Mesenchymal stem cell (in vitro differentiated cells and primary cell): Measurements from ENCODE around the gene GTPBP8.

Experiments used
- DNase-seq: peaks from one replicate; pipeline ENCODE4 v3.0.0-alpha.2; 2013
- H2AFZ ChIP-seq: one replicate; pipeline ENCODE4 v1.6.1; 2013; ENCODE audit warnings: low read depth, mild to moderate bottlenecking, control low read depth, inconsistent platforms, low read length, moderate library complexity
- H2AK5ac ChIP-seq: 2 replicates; pipeline ENCODE4 v1.6.1; 2013; ENCODE audit warnings: low read length, moderate library complexity, mild to moderate bottlenecking, inconsistent platforms; ENCODE audit not compliant: severe bottlenecking
- H2BK120ac ChIP-seq: one replicate; pipeline ENCODE4 v1.6.1; 2013; ENCODE audit warnings: low read depth, mild to moderate bottlenecking, inconsistent platforms, low read length, moderate library complexity
- H2BK12ac ChIP-seq, 2 experiments: one replicate each; pipeline ENCODE4 v1.6.1; 2013; ENCODE audit warnings: inconsistent platforms in 2 of 2, low read length in 2 of 2, mild to moderate bottlenecking in 2 of 2, moderate library complexity in 2 of 2, control low read depth in 1 of 2
- H2BK15ac ChIP-seq: one replicate; pipeline ENCODE4 v1.6.1; 2013; ENCODE audit warnings: mild to moderate bottlenecking, low read depth, inconsistent platforms; ENCODE audit not compliant: poor library complexity, severe bottlenecking
- H2BK5ac ChIP-seq: 2 replicates; pipeline ENCODE4 v1.6.1; 2013; ENCODE audit warnings: low read depth, mild to moderate bottlenecking, low read length, control low read depth, inconsistent platforms; ENCODE audit not compliant: poor library complexity, severe bottlenecking
- H3K14ac ChIP-seq, 2 experiments: one replicate each; pipeline ENCODE4 v1.6.1; 2013; ENCODE audit warnings: inconsistent platforms in 2 of 2, low read length in 2 of 2, control low read depth in 1 of 2, mild to moderate bottlenecking in 1 of 2, moderate library complexity in 1 of 2
- H3K18ac ChIP-seq, 2 experiments: one replicate each; pipeline ENCODE4 v1.6.1; 2013; ENCODE audit warnings: inconsistent platforms in 2 of 2, low read length in 2 of 2, control low read depth in 1 of 2, low read depth in 1 of 2, mild to moderate bottlenecking in 1 of 2
- H3K23ac ChIP-seq, 2 experiments: one replicate each; pipeline ENCODE4 v1.6.1; 2013; ENCODE audit warnings: inconsistent platforms in 2 of 2, low read length in 2 of 2, mild to moderate bottlenecking in 2 of 2, moderate library complexity in 2 of 2, control low read depth in 1 of 2
- H3K27ac ChIP-seq: 2 replicates; pipeline ENCODE4 v1.5.1; 2013; ENCODE audit warnings: mild to moderate bottlenecking, moderate library complexity, low read length, control low read depth, inconsistent platforms; ENCODE audit not compliant: poor library complexity, severe bottlenecking
- H3K27me3 ChIP-seq, 2 experiments: 2 replicates each; pipeline versions ENCODE4 v1.6.1 to v1.7.0; 2013; ENCODE audit warnings: low read length in 2 of 2, mild to moderate bottlenecking in 2 of 2, moderate library complexity in 2 of 2, control low read depth in 1 of 2, inconsistent platforms in 1 of 2; ENCODE audit not compliant: control insufficient read depth in 1 of 2, insufficient read depth in 1 of 2
- H3K36me3 ChIP-seq, 2 experiments: 2 replicates each; pipeline versions ENCODE4 v1.6.1 to v1.7.0; 2013; ENCODE audit warnings: low read length in 2 of 2, control low read depth in 1 of 2, inconsistent platforms in 1 of 2, low read depth in 1 of 2, mild to moderate bottlenecking in 1 of 2; ENCODE audit not compliant: insufficient read depth in 2 of 2, control insufficient read depth in 1 of 2
- H3K4ac ChIP-seq, 2 experiments: one replicate each; pipeline ENCODE4 v1.6.1; 2013; ENCODE audit warnings: inconsistent platforms in 2 of 2, low read length in 2 of 2, mild to moderate bottlenecking in 2 of 2, moderate library complexity in 2 of 2, control low read depth in 1 of 2, low read depth in 1 of 2
- H3K4me1 ChIP-seq: 2 replicates; pipeline ENCODE4 v1.6.1; 2013; ENCODE audit warnings: low read depth, low read length, control low read depth; ENCODE audit not compliant: control insufficient read depth, insufficient read depth
- H3K4me2 ChIP-seq: 2 replicates; pipeline ENCODE4 v1.6.1; 2013; ENCODE audit warnings: low read length, mild to moderate bottlenecking, inconsistent platforms; ENCODE audit not compliant: poor library complexity, severe bottlenecking
- H3K4me3 ChIP-seq, 2 experiments: 2 replicates each; pipeline versions ENCODE4 v1.5.1 to v1.7.0; 2013; ENCODE audit warnings: low read length in 2 of 2, mild to moderate bottlenecking in 2 of 2, control low read depth in 1 of 2, low read depth in 1 of 2; ENCODE audit not compliant: insufficient read depth in 1 of 2
- H3K79me1 ChIP-seq: replicated peaks from 2 replicates; pipeline ENCODE4 v1.6.1; 2013; ENCODE audit warnings: mild to moderate bottlenecking, control low read depth, low read length, inconsistent platforms; ENCODE audit not compliant: poor library complexity, severe bottlenecking
- H3K9ac ChIP-seq: 2 replicates; pipeline ENCODE4 v1.7.0; 2013; ENCODE audit warnings: mild to moderate bottlenecking, low read length, moderate library complexity
- H3K9me3 ChIP-seq: 2 replicates; pipeline ENCODE4 v1.7.0; 2013; ENCODE audit warnings: mild to moderate bottlenecking, low read length; ENCODE audit not compliant: control insufficient read depth
- H4K8ac ChIP-seq: one replicate; pipeline ENCODE4 v1.6.1; 2013; ENCODE audit warnings: inconsistent platforms, mild to moderate bottlenecking, low read length, moderate library complexity
- H4K91ac ChIP-seq: one replicate; pipeline ENCODE4 v1.6.1; 2013; ENCODE audit warnings: mild to moderate bottlenecking, low read length, inconsistent platforms
- WGBS: methylation state at CpG from one replicate; pipeline ENCODE4 v1.1.7; 2013; ENCODE audit warnings: mixed read lengths; 5-methylcytosine and 5-hydroxymethylcytosine counted together

The GTPBP8 gene

DNA sequence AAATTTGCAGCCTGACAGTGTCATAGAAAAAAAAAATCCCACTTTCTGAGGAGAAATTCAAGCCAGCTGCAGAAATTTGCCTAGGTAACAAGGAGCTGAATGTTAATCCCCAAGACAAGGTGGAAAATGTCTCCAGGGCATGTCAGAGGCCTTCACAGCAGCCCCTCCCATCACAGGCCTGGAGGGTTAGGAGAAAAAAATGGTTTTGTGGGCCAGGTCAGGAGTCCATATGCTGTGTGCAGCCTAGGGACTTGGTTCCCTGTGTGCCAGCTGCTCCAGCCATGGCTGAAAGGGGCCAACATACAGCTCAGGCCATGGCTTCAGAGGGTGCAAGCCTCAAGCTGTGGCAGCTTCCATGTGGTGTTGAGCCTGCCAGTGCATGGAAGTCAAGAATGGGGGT lies 27.1 kb upstream of the GTPBP8 start:
- Histone ChIP-seq H3K9me3 (peaks cover 3% of the 10 kb centered on the region), H3K4me2 (no peak overlapping the region), H3K27ac (no peak overlapping the region), H3K4ac (no peak overlapping the region), H4K8ac (no peak overlapping the region), H3K4me3 (no peak overlapping the region), H2AFZ (no peak overlapping the region), H3K4me1 (no peaks in the 10 kb centered on the region), H2BK12ac (no peak overlapping the region), H3K14ac (peak overlapping the region in 1 of 2 experiments; percentile 32), H3K27me3 (peaks cover 0 to 7% of the 10 kb centered on the region in 2 experiments), H2BK120ac (no peak overlapping the region), H4K91ac (peak overlapping the region; percentile 39), H3K23ac (no peak overlapping the region), H2BK15ac (no peak overlapping the region), H3K18ac (no peak overlapping the region), H2AK5ac (no peak overlapping the region), H2BK5ac (no peak overlapping the region), H3K79me1 (no peaks in the 10 kb centered on the region), H3K36me3 (no peaks in the 10 kb centered on the region), H3K9ac (no peak overlapping the region)
- no peak for DNase-seq

DNA sequence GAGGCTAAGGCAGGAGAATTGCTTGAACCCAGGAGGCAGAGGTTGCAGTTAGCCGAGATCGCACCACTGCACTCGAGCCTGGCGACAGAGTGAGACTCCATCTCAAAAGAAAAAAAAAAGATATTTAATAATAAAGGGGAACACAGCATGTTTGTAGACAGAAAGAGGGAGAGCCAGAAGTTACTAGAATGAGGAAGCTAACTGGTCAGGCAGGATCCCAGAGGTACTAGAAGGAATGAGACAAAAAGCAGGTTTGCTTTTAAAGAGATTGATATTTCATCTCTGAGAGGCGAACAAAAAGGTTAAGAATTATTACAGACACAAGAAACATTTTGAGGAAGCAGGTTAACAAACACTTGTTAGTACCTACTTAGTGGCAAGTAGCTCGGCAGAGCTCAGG lies 25.1 kb upstream of the GTPBP8 start:
- no peaks in the 10 kb centered on the region for H3K36me3 ChIP-seq
- H2BK5ac ChIP-seq, result no peak overlapping the region
- H3K4me3 ChIP-seq, result no peak overlapping the region
- H3K27ac ChIP-seq, result no peak overlapping the region
- DNase-seq, result no peak
- no peak overlapping the region for H3K23ac ChIP-seq
- no peak overlapping the region for H2BK120ac ChIP-seq
- H2BK12ac ChIP-seq, result no peak overlapping the region
- WGBS, result 83% methylated on average over 4 of the region's 6 CpGs
- no peak overlapping the region for H2AFZ ChIP-seq
- H2BK15ac ChIP-seq, result no peak overlapping the region
- H3K18ac ChIP-seq, result no peak overlapping the region
- peaks cover 0 to 7% of the 10 kb centered on the region in 2 experiments for H3K27me3 ChIP-seq
- no peak overlapping the region for H2AK5ac ChIP-seq
- no peaks in the 10 kb centered on the region for H3K4me1 ChIP-seq
- no peaks in the 10 kb centered on the region for H3K79me1 ChIP-seq
- H3K4me2 ChIP-seq, result no peak overlapping the region
- no peak overlapping the region for H3K4ac ChIP-seq
- no peak overlapping the region for H4K8ac ChIP-seq
- H3K9ac ChIP-seq, result no peak overlapping the region
- H4K91ac ChIP-seq, result no peak overlapping the region
- H3K14ac ChIP-seq, result no peak overlapping the region
- peaks cover 3% of the 10 kb centered on the region for H3K9me3 ChIP-seq

DNA sequence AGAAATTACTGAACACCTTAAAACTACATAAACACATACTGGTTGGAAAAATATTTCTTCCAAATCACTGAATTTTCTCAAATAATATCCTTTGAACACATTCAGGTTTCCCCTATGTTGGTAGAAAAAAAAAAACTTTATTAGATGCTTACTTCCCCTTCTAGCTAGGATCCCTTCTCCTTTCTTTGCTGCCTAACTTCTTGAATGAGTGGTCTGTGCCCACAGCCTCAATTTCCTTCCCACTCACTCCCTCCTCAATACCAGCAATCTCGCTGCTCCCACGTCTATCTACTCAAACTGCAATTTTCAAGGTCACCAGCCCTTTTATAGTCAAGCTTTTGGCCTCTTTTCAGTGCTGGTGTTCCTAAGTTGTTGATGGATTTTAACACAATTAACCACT lies 24.2 kb upstream of the GTPBP8 start:
- H2BK5ac ChIP-seq, result no peak overlapping the region
- 79% methylated on average over 2 of the region's 2 CpGs for WGBS
- H4K8ac ChIP-seq, result no peak overlapping the region
- no peak for DNase-seq
- peaks cover 3% of the 10 kb centered on the region for H3K9me3 ChIP-seq
- no peak overlapping the region for H2BK120ac ChIP-seq
- H3K14ac ChIP-seq, result no peak overlapping the region
- no peaks in the 10 kb centered on the region for H3K36me3 ChIP-seq
- H3K79me1 ChIP-seq, result no peaks in the 10 kb centered on the region
- H3K27ac ChIP-seq, result no peak overlapping the region
- no peak overlapping the region for H3K4me3 ChIP-seq
- no peak overlapping the region for H2BK15ac ChIP-seq
- no peak overlapping the region for H3K4me2 ChIP-seq
- no peak overlapping the region for H3K23ac ChIP-seq
- H2AK5ac ChIP-seq, result no peak overlapping the region
- H2BK12ac ChIP-seq, result no peak overlapping the region
- H2AFZ ChIP-seq, result no peak overlapping the region
- H3K9ac ChIP-seq, result no peak overlapping the region
- H3K27me3 ChIP-seq, result peaks cover 0 to 7% of the 10 kb centered on the region in 2 experiments
- H3K4ac ChIP-seq, result no peak overlapping the region
- no peak overlapping the region for H3K18ac ChIP-seq
- H4K91ac ChIP-seq, result no peak overlapping the region
- H3K4me1 ChIP-seq, result no peaks in the 10 kb centered on the region

DNA sequence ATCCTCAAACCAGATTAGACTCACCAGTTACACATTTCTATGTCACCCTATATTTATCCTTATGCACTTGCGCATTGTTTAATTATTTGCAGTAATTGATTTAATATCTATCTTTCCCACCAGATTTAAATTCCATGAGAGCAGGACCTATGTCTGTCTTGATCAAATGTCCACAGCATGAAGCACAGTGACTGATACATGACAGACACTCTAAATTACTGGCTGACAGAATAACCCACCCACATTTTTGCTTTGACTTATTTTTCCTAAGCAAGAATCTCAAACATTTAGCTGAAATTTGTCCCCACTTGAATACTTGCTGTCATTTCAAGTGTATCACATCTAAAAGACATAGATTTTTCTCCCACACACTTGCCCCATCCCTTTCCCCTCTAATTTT lies 23.4 kb upstream of the GTPBP8 start:
- no peak overlapping the region for H3K4me3 ChIP-seq
- H2BK15ac ChIP-seq, result no peak overlapping the region
- no peak overlapping the region for H3K23ac ChIP-seq
- H4K91ac ChIP-seq, result no peak overlapping the region
- no peaks in the 10 kb centered on the region for H3K36me3 ChIP-seq
- 100% methylated on average over 1 of the region's 1 CpG for WGBS
- H2BK12ac ChIP-seq, result no peak overlapping the region
- H3K9me3 ChIP-seq, result peaks cover 3% of the 10 kb centered on the region
- H3K79me1 ChIP-seq, result no peaks in the 10 kb centered on the region
- no peak overlapping the region for H3K4me2 ChIP-seq
- H3K4ac ChIP-seq, result no peak overlapping the region
- H2AFZ ChIP-seq, result no peak overlapping the region
- H3K27me3 ChIP-seq, result peaks cover 0 to 7% of the 10 kb centered on the region in 2 experiments
- H3K9ac ChIP-seq, result no peak overlapping the region
- no peak for DNase-seq
- H2BK5ac ChIP-seq, result no peak overlapping the region
- H3K18ac ChIP-seq, result no peak overlapping the region
- H4K8ac ChIP-seq, result no peak overlapping the region
- no peak overlapping the region for H3K14ac ChIP-seq
- H3K27ac ChIP-seq, result no peak overlapping the region
- no peak overlapping the region for H2BK120ac ChIP-seq
- no peaks in the 10 kb centered on the region for H3K4me1 ChIP-seq
- H2AK5ac ChIP-seq, result no peak overlapping the region
